ENCODE data around the gene CEMP1.

The CEMP1 gene

GRCh38 chr16:2499454-2499853, 31.8 kb downstream of the CEMP1 start:
- no peaks in the 10 kb centered on the region for H3K9me3 ChIP-seq (ENCODE audit: insufficient read depth, low read depth, low read length)
- no peaks in the 10 kb centered on the region for H3K27me3 ChIP-seq (ENCODE audit: insufficient read depth, low read length, poor library complexity, severe bottlenecking)
- no peak overlapping the region for H3K9ac ChIP-seq (ENCODE audit: low read depth, low read length, poor library complexity, severe bottlenecking)
- H3K4me1 ChIP-seq (ENCODE audit: insufficient read depth, low read length, poor library complexity, severe bottlenecking), result no peaks in the 10 kb centered on the region
- no peak overlapping the region for H3K4me2 ChIP-seq (ENCODE audit: low read depth, low read length, poor library complexity, severe bottlenecking)
- no peak overlapping the region for H2AFZ ChIP-seq (ENCODE audit: low read length)
- H3F3A ChIP-seq (ENCODE audit: low read depth), result no peaks in the 10 kb centered on the region
- no peak overlapping the region for H3K4me3 ChIP-seq (ENCODE audit: low read length, poor library complexity, severe bottlenecking)
- TF ChIP-seq CTCF (conservative IDR thresholded peaks at IDR 0.05; ENCODE audit: low read length) (no peak), EZH2phosphoT487 (IDR thresholded peaks at IDR 0.05; ENCODE audit: borderline replicate concordance) (no peak)
- no peaks in the 10 kb centered on the region for H3K9me2 ChIP-seq (replicated peaks; ENCODE audit: low read depth, low read length)
- H4K20me1 ChIP-seq (ENCODE audit: insufficient read depth, low read length, poor library complexity, severe bottlenecking), result no peaks in the 10 kb centered on the region
- no peaks in the 10 kb centered on the region; the same call in 1 of the 2 replicates for H3K36me3 ChIP-seq (ENCODE audit: insufficient read depth, low read length)
- no peaks in the 10 kb centered on the region for H3K79me2 ChIP-seq (ENCODE audit: insufficient read depth, low read length)

GRCh38 chr16:2498531-2499253, 32.5 kb downstream of the CEMP1 start:
- no peaks in the 10 kb centered on the region for H3F3A ChIP-seq (ENCODE audit: low read depth)
- no peak overlapping the region for H2AFZ ChIP-seq (ENCODE audit: low read length)
- no peaks in the 10 kb centered on the region for H3K27me3 ChIP-seq (ENCODE audit: insufficient read depth, low read length, poor library complexity, severe bottlenecking)
- H3K79me2 ChIP-seq (ENCODE audit: insufficient read depth, low read length), result no peaks in the 10 kb centered on the region
- TF ChIP-seq CTCF (conservative IDR thresholded peaks at IDR 0.05; ENCODE audit: low read length), result no peak
- TF ChIP-seq EZH2phosphoT487 (IDR thresholded peaks at IDR 0.05; ENCODE audit: borderline replicate concordance), result no peak
- H3K9me3 ChIP-seq (ENCODE audit: insufficient read depth, low read depth, low read length), result no peaks in the 10 kb centered on the region
- no peak overlapping the region for H3K4me3 ChIP-seq (ENCODE audit: low read length, poor library complexity, severe bottlenecking)
- no peak overlapping the region for H3K4me2 ChIP-seq (ENCODE audit: low read depth, low read length, poor library complexity, severe bottlenecking)
- no peaks in the 10 kb centered on the region for H4K20me1 ChIP-seq (ENCODE audit: insufficient read depth, low read length, poor library complexity, severe bottlenecking)
- H3K9me2 ChIP-seq (replicated peaks; ENCODE audit: low read depth, low read length), result no peaks in the 10 kb centered on the region
- no peak overlapping the region for H3K9ac ChIP-seq (ENCODE audit: low read depth, low read length, poor library complexity, severe bottlenecking)
- H3K36me3 ChIP-seq (ENCODE audit: insufficient read depth, low read length), result no peaks in the 10 kb centered on the region; the same call in 1 of the 2 replicates
- no peaks in the 10 kb centered on the region for H3K4me1 ChIP-seq (ENCODE audit: insufficient read depth, low read length, poor library complexity, severe bottlenecking)

- Histone ChIP-seq H3K9me2 (replicated peaks; ENCODE audit: low read depth, low read length) (no peaks in the 10 kb centered on the region), H3K36me3 (ENCODE audit: insufficient read depth, low read length) (no peaks in the 10 kb centered on the region; the same call in 1 of the 2 replicates), H3K9me3 (ENCODE audit: insufficient read depth, low read depth, low read length) (no peaks in the 10 kb centered on the region), H3F3A (ENCODE audit: low read depth) (no peaks in the 10 kb centered on the region), H2AFZ (ENCODE audit: low read length) (no peak overlapping the region), H3K79me2 (ENCODE audit: insufficient read depth, low read length) (no peaks in the 10 kb centered on the region), H3K27me3 (ENCODE audit: insufficient read depth, low read length, poor library complexity, severe bottlenecking) (no peaks in the 10 kb centered on the region), H3K4me2 (ENCODE audit: low read depth, low read length, poor library complexity, severe bottlenecking) (no peak overlapping the region), H4K20me1 (ENCODE audit: insufficient read depth, low read length, poor library complexity, severe bottlenecking) (no peaks in the 10 kb centered on the region), H3K9ac (ENCODE audit: low read depth, low read length, poor library complexity, severe bottlenecking) (no peak overlapping the region), H3K4me1 (ENCODE audit: insufficient read depth, low read length, poor library complexity, severe bottlenecking) (no peaks in the 10 kb centered on the region), H3K4me3 (ENCODE audit: low read length, poor library complexity, severe bottlenecking) (no peak overlapping the region)
- no peak for TF ChIP-seq CTCF (conservative IDR thresholded peaks at IDR 0.05; ENCODE audit: low read length)
- TF ChIP-seq EZH2phosphoT487 (IDR thresholded peaks at IDR 0.05; ENCODE audit: borderline replicate concordance), result no peak
Measured at GRCh38 chr16:2497695-2498484, 33.3 kb downstream of the CEMP1 start.

Data from Loucy (cell line).